CD14-positive monocyte (primary cell): ENCODE measurements around the gene PANK4. TPM values are rescaled to one million over a fixed set of nuclear protein-coding genes. Genes with fewer than 3 reads are reported as not detected.

Source experiments
- DNase-seq, 3 donors: peaks; one replicate each; pipeline ENCODE4 v3.0.0-alpha.2; 2011 to 2022
- H2AFZ ChIP-seq: 2 replicates; pipeline ENCODE4 v1.6.0; 2012; ENCODE audit warnings: mild to moderate bottlenecking, low read depth, low read length, inconsistent platforms; ENCODE audit not compliant: insufficient read depth, poor library complexity, severe bottlenecking
- H3K27ac ChIP-seq, 2 donors: 1 replicate in 1 of 2; 2 replicates in 1 of 2; pipeline ENCODE4 v1.5.1; 2012 to 2013; ENCODE audit warnings: low read length in 2 of 2, control low read depth in 1 of 2, inconsistent platforms in 1 of 2, low read depth in 1 of 2, mild to moderate bottlenecking in 1 of 2
- H3K27me3 ChIP-seq, 2 donors: one replicate each; pipeline versions ENCODE4 v1.6.0 to v1.6.1; 2011 to 2013; ENCODE audit warnings: low read length in 2 of 2; ENCODE audit not compliant: control insufficient read depth in 2 of 2, insufficient read depth in 2 of 2
- H3K36me3 ChIP-seq, 2 donors: replicated peaks in 1 of 2; 1 replicate in 1 of 2; 2 replicates in 1 of 2; pipeline versions ENCODE4 v1.5.1 to v1.6.1; 2012 to 2013; ENCODE audit warnings: low read length in 2 of 2, control low read depth in 1 of 2, inconsistent platforms in 1 of 2, mild to moderate bottlenecking in 1 of 2; ENCODE audit not compliant: insufficient read depth in 2 of 2, control insufficient read depth in 1 of 2
- H3K4me1 ChIP-seq, 2 donors: 1 replicate in 1 of 2; 2 replicates in 1 of 2; pipeline versions ENCODE4 v1.5.1 to v1.6.1; 2012 to 2013; ENCODE audit warnings: low read length in 2 of 2, control low read depth in 1 of 2, inconsistent platforms in 1 of 2, mild to moderate bottlenecking in 1 of 2, moderate library complexity in 1 of 2; ENCODE audit not compliant: insufficient read depth in 2 of 2, control insufficient read depth in 1 of 2
- H3K4me2 ChIP-seq: replicated peaks from 2 replicates; pipeline ENCODE3; 2012; ENCODE audit warnings: low read length, moderate library complexity, mild to moderate bottlenecking; ENCODE audit not compliant: poor library complexity, severe bottlenecking; ENCODE audit errors: extremely low read depth
- H3K4me3 ChIP-seq, 3 experiments: fragments of 200-600 bp in 1 of 3; sonication (generic) in 1 of 3; replicated peaks in 1 of 3; 1 replicate in 2 of 3; 2 replicates in 1 of 3; pipeline ENCODE4 v1.5.1; 2011 to 2013; ENCODE audit warnings: low read length in 3 of 3, mild to moderate bottlenecking in 3 of 3, control low read depth in 2 of 3, low read depth in 2 of 3, inconsistent platforms in 1 of 3, moderate library complexity in 1 of 3
- H3K79me2 ChIP-seq: 2 replicates; pipeline ENCODE4 v1.6.0; 2012; ENCODE audit warnings: mild to moderate bottlenecking, control low read depth, inconsistent platforms, low read length, moderate library complexity; ENCODE audit not compliant: insufficient read depth
- H3K9ac ChIP-seq: 2 replicates; pipeline ENCODE4 v1.6.0; 2017; ENCODE audit warnings: low read length, mild to moderate bottlenecking; ENCODE audit not compliant: insufficient read depth, poor library complexity, severe bottlenecking
- H3K9me3 ChIP-seq, 2 donors: replicated peaks in 1 of 2; 1 replicate in 1 of 2; 2 replicates in 1 of 2; pipeline versions ENCODE4 v1.5.1 to v1.6.1; 2012 to 2013; ENCODE audit warnings: low read length in 2 of 2, control low read depth in 1 of 2; ENCODE audit not compliant: control insufficient read depth in 1 of 2, insufficient read depth in 1 of 2
- H4K20me1 ChIP-seq: 2 replicates; pipeline ENCODE4 v1.6.0; 2012; ENCODE audit warnings: mild to moderate bottlenecking, low read length, control low read depth, moderate library complexity; ENCODE audit not compliant: insufficient read depth
- H3K27ac Mint-ChIP-seq, 7 donors: one replicate each; pipeline ENCODE4 v1.8.0; 2020; ENCODE audit warnings: mild to moderate bottlenecking in 7 of 7, mixed read lengths in 7 of 7, moderate library complexity in 6 of 7, inconsistent platforms in 2 of 7
- H3K27me3 Mint-ChIP-seq, 3 donors: one replicate each; pipeline ENCODE4 v1.8.0; 2021 to 2022; ENCODE audit warnings: low read depth in 3 of 3, mild to moderate bottlenecking in 3 of 3, mixed read lengths in 3 of 3, moderate library complexity in 3 of 3, inconsistent platforms in 1 of 3
- H3K36me3 Mint-ChIP-seq, 2 donors: one replicate each; pipeline ENCODE4 v1.8.0; 2020; ENCODE audit warnings: mixed read lengths in 2 of 2, inconsistent platforms in 1 of 2, mild to moderate bottlenecking in 1 of 2
- H3K4me1 Mint-ChIP-seq: one replicate; pipeline ENCODE4 v1.8.0; 2020; ENCODE audit warnings: mild to moderate bottlenecking, mixed read lengths
- H3K4me3 Mint-ChIP-seq, 2 donors: one replicate each; pipeline ENCODE4 v1.8.0; 2020; ENCODE audit warnings: mild to moderate bottlenecking in 2 of 2, mixed read lengths in 2 of 2, moderate library complexity in 1 of 2
- H3K9me3 Mint-ChIP-seq, 7 donors: one replicate each; pipeline ENCODE4 v1.8.0; 2020 to 2022; ENCODE audit warnings: mixed read lengths in 7 of 7, mild to moderate bottlenecking in 6 of 7, moderate library complexity in 6 of 7, inconsistent platforms in 2 of 7
- WGBS: methylation state at CpG from one replicate; pipeline ENCODE4 v1.1.5; 2013; ENCODE audit warnings: missing lambda C conversion rate; ENCODE audit not compliant: insufficient coverage; 5-methylcytosine and 5-hydroxymethylcytosine counted together
- intact Hi-C, 2 donors: fragments of 100-400 bp; cut with micrococcal nuclease; formaldehyde crosslinking; loops; one replicate each; pipeline versions ENCODE4 v1.15.0 to v1.15.1; 2023
- polyA plus RNA-seq, 3 donors: library from polyadenylated mRNA; depleted of rRNA in 1 of 3; unstranded in 2 of 3; stranded (reverse) in 1 of 3; fragments of 300-500 nt in 2 of 3; fragments of >200 nt in 1 of 3; fragmentation: Illumina TruSeq in 2 of 3; gene quantifications; 1 replicate in 2 of 3; 2 replicates in 1 of 3; pipeline ENCODE4 v1.2.3, GENCODE V29; 2012 to 2021
- TF ChIP-seq, protein P1 (sequence below): fragments of 200-600 bp; IDR thresholded peaks from one replicate; pipeline ENCODE4 v1.8.0; 2022; ENCODE audit warnings: antibody characterized with exemption, mild to moderate bottlenecking

Gene PANK4
- polyA plus RNA-seq, 3 donors = 11.9 to 30.2 (median 13.7) TPM

- Mint-ChIP-seq H3K27ac (no peak overlapping the region), H3K4me3 (no peak overlapping the region), H3K4me1 (peaks cover 5% of the 10 kb centered on the region), H3K9me3 (no peaks in the 10 kb centered on the region), H3K36me3 (peaks cover 37 to 52% of the 10 kb centered on the region in 2 donors), H3K27me3 (peaks cover 6 to 13% (median 7%) of the 10 kb centered on the region in 3 donors)
- no peak overlapping the region for H3K4me3 ChIP-seq
- intact Hi-C loops = no loop called here
- H3K4me2 ChIP-seq = no peak overlapping the region
- H3K27me3 ChIP-seq = no peaks in the 10 kb centered on the region
- peaks cover 4 to 6% of the 10 kb centered on the region in 2 donors for H3K4me1 ChIP-seq
- peaks cover 4% of the 10 kb centered on the region for H3K79me2 ChIP-seq
- TF ChIP-seq, protein P1, sequence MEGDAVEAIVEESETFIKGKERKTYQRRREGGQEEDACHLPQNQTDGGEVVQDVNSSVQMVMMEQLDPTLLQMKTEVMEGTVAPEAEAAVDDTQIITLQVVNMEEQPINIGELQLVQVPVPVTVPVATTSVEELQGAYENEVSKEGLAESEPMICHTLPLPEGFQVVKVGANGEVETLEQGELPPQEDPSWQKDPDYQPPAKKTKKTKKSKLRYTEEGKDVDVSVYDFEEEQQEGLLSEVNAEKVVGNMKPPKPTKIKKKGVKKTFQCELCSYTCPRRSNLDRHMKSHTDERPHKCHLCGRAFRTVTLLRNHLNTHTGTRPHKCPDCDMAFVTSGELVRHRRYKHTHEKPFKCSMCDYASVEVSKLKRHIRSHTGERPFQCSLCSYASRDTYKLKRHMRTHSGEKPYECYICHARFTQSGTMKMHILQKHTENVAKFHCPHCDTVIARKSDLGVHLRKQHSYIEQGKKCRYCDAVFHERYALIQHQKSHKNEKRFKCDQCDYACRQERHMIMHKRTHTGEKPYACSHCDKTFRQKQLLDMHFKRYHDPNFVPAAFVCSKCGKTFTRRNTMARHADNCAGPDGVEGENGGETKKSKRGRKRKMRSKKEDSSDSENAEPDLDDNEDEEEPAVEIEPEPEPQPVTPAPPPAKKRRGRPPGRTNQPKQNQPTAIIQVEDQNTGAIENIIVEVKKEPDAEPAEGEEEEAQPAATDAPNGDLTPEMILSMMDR = no peak
- H3K9me3 ChIP-seq = no peaks in the 10 kb centered on the region
- H2AFZ ChIP-seq = no peak overlapping the region
- peaks cover 55 to 58% of the 10 kb centered on the region in 2 donors for H3K36me3 ChIP-seq
- no peak for DNase-seq
- no peak overlapping the region for H3K9ac ChIP-seq
- no peak overlapping the region for H3K27ac ChIP-seq
- peaks cover 57% of the 10 kb centered on the region for H4K20me1 ChIP-seq
- WGBS = 95% methylated on average over 17 of the region's 18 CpGs
These were observed 36.8 kb upstream of the PANK4 start for GRCh38 chr1:2563205-2563604.

- Mint-ChIP-seq H3K27ac (no peak overlapping the region), H3K27me3 (peaks cover 6 to 10% (median 10%) of the 10 kb centered on the region in 3 donors), H3K9me3 (no peaks in the 10 kb centered on the region), H3K4me3 (no peak overlapping the region), H3K4me1 (peaks cover 14% of the 10 kb centered on the region), H3K36me3 (peaks cover 44 to 59% of the 10 kb centered on the region in 2 donors)
- H3K79me2 ChIP-seq = peaks cover 14% of the 10 kb centered on the region
- H3K4me1 ChIP-seq = peaks cover 14 to 16% of the 10 kb centered on the region in 2 donors
- no peaks in the 10 kb centered on the region for H3K27me3 ChIP-seq
- intact Hi-C loops = no loop called here
- peaks cover 64% of the 10 kb centered on the region for H4K20me1 ChIP-seq
- H3K27ac ChIP-seq = no peak overlapping the region
- no peak overlapping the region for H3K4me2 ChIP-seq
- WGBS = 99% methylated on average over 10 of the region's 24 CpGs
- DNase-seq = no peak
- H2AFZ ChIP-seq = no peak overlapping the region
- no peak overlapping the region for H3K4me3 ChIP-seq
- H3K9me3 ChIP-seq = no peaks in the 10 kb centered on the region
- peaks cover 61 to 65% of the 10 kb centered on the region in 2 donors for H3K36me3 ChIP-seq
- TF ChIP-seq, protein P1 = peak; percentile 86
- no peak overlapping the region for H3K9ac ChIP-seq
These were observed 35.8 kb upstream of the PANK4 start for GRCh38 chr1:2561898-2562895.
